HG02885 (cell line): ENCODE data around the gene CEP44.

Source experiments
- ATAC-seq: cut with Tn5 transposase; IDR thresholded peaks from one replicate; pipeline ENCODE4 v1.9.1; 2021; ENCODE audit warnings: mild to moderate bottlenecking; ENCODE audit not compliant: unreplicated experiment, poor library complexity

The CEP44 gene, protein sequence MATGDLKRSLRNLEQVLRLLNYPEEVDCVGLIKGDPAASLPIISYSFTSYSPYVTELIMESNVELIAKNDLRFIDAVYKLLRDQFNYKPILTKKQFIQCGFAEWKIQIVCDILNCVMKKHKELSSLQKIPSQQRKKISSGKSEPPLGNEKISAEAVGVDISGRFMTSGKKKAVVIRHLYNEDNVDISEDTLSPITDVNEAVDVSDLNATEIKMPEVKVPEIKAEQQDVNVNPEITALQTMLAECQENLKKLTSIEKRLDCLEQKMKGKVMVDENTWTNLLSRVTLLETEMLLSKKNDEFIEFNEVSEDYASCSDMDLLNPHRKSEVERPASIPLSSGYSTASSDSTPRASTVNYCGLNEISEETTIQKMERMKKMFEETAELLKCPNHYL

DNA sequence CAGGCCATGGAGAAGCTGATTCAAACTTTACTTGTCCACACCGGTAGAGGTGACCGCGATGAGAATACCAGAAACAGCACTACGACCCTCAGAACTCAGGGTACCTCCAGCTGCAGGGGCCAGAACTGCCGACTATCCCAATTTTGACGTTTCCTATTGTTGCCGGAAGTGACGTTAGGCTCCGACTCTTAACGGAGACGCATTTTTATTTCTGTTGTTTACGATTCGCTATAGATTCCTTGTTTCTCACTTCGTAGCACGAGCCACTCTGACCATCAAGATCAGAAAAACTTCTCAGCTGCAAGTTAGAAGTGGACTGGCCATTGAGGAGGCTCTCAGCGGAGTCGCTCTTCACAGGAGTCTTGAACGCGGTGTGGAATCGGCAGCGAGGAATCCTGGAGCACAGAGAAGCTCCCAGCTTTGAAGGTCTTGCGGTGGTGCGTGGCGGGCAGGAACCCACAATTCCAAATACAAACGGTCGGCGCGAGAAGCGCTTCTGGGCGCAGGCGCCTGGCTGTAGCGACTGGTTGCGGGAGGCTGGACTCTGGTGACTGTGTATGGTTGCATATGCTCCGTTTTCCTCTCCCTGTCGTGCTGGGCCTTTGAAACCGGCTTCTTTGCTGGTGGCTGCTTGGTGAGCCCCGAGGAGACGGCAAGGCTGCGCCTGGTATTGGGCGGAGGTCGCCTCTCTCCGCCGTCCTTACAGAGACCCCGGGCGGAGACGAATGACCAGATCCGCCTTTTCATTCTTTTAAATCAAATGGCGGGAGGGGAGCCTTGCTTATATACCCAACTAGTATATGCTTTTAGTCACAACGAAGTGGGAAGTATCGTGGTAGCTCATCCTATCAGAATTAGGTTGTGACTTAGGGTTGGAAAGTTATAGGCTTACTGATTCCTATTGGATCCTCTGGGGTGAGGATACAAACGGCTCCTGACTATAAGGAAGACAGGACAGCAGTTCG is at the start of gene CEP44, which contains the start of gene FBXO8:
Gene CEP44, plus strand, starts transcription at position 405 of the 965 bp plus-strand sequence. CDS start 15,211 bp downstream, outside the sequence.
Gene FBXO8, minus strand, starts transcription at position 161 of the 965 bp plus-strand sequence. CDS start 20,575 bp downstream, outside the sequence.
- peak; percentile 65 for ATAC-seq

DNA sequence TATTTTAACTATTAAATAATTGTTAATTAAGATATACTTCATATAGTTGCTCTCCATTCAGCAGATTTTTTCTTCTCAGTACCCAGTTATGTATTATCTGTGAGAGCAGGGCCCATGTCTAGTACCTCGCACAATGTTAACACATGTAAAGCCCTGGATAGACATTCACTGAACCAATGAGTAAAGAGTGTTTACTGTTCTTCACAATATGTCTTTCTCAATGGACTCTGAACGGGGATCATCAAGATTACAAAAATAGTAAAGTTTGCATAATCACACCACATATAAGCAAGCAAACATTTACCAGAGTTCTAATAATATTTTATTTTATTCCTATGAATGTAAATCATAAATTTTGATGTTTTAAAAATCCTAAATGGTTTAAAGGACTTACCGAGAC is 47.4 kb upstream of the CEP44 start:
- no peak for ATAC-seq

DNA sequence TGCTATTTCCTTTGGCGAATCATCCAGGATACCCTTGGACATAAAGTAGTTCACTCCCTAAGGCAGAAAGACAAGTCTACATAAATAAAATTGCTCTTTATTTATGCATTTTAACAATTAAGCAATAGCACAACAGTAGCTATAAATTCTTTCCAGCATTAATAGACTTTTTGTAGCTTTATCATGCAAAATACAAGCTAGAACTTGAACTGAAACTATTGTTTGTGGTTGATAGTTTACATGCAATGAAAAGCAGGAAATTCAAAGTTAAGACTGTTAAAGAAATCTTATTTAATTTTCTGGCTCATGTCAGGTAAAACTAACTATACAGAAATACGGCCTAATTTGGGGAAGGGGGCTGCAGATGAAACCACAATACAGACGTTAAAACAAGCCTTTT is 42.5 kb upstream of the CEP44 start:
- peak; percentile 44 for ATAC-seq

DNA sequence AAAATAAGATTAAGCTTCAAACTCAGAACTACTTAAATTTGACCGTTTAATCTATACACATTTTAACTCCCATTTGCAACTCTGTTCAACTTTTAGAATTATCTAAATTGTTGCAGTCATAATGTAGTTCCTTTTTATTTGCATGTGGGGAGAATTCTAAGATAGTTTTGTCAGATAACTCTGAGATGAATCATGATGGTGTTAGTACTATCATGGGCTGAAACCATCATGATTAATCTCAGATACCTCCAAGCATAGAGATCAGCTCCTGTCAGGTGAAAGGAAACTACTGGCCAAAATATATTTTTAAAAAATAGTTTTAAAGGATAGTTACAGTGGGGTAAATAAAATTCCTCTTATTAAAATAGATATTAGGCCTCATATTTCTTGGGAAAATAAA is 39.3 kb upstream of the CEP44 start:
- peak; percentile 38 for ATAC-seq

DNA sequence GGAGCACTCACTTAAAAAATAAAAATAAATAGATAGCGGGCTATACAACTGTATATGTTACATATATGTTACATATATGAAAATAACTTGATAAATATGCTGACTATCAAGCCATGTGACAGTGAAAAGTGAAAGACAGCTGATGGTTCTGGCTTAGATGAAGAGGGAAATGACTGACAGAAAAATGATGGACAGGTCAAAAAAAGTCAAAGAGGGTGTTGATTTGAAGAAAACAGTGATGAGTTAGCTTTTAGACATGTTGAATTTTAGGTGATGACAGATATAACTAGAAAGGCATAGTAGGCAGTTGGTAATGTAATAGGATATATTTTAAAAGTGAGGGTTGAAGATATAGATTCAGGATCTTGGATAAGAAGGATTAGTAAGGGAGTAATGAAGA is 38.0 kb upstream of the CEP44 start:
- ATAC-seq: no peak

DNA sequence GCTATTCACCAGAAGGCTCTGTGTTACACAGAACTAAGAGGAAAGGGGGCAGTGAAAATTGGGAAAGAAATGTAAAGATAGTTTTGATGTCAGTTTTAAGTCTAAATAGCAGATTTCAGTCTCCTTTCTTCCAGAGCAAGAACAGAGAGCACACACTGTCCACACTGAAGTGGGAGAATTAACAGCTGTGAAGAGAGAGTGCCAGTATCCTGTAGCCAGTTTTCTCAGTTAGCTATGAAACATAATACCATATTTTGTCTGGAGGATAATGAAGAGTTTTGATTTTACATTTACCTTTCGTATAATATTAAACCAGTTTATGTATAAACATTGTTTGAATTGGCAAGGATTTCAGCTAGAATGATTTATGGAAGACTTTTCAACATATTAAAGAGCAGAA is 35.3 kb upstream of the CEP44 start:
- ATAC-seq: no peak

DNA sequence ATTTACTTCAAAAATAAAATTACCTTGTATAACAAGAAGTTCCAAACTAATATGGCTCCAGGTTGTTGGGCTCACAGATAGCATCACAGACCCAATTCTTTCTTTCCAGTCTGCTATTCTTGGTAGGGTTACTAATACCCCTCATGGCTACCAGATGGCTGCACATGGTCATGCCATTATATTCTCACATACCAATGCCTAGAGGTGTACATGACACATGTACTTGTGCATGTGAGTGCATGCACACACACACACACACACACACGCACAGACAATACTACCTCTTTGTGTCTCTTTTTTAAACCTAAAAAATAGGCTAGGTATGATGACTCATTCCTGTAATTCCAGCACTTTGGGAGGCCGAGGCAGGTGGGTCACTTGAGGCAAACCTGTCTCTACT is 31.3 kb upstream of the CEP44 start:
- ATAC-seq: no peak

DNA sequence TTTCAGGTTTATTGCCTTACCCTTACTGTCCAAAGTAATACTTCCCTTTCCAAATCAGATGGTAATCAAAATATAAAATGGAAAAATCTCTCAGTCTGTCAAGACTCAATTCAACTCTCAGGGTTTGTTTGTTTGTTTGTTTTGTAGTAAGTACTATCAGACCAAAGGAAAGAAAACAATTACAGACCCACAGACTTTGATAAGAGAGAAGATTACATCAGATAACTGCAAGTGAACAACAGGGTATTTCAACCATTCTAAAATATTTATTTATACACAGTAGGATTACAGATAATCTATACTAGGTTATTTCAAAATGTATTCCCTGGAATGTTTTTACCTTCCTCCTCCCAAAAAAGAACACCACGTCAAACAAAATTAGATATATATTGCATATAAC is 29.1 kb upstream of the CEP44 start:
- no peak for ATAC-seq

DNA sequence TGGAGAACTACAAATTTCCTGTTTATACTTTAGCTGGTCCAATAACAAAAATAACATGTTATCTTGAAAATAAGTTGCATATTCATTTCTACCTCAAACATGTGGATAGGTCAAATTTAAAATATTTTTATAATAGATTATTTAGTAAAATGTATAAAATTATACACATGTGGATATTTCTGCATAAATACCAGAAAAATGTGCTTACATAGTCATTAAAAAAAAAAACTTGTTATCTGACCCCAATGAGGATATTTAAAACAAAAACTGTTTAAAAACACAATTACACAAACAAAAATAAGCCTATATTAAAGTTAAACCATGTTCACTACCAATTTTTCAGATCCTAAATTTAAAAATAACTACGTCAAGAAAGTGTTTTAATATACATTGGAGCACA is 28.3 kb upstream of the CEP44 start:
- ATAC-seq: no peak

DNA sequence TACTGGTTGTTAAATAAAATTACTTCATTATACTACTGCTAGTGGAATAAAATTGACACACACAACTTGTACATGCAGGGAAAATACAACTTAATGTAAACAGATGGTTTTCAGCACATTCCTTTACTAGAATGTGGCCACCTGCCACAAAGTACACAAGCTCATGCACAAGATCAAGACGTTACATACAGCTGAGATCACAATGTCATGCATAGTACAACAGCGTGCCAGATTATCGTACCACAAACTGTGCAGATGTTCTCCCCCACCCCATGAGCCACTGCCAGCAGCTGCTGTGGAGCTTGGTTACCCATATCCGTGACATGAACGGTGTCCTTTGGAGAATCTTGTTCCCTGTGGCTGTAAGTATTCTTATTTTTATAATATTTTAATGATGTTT is 27.9 kb upstream of the CEP44 start:
- no peak for ATAC-seq

DNA sequence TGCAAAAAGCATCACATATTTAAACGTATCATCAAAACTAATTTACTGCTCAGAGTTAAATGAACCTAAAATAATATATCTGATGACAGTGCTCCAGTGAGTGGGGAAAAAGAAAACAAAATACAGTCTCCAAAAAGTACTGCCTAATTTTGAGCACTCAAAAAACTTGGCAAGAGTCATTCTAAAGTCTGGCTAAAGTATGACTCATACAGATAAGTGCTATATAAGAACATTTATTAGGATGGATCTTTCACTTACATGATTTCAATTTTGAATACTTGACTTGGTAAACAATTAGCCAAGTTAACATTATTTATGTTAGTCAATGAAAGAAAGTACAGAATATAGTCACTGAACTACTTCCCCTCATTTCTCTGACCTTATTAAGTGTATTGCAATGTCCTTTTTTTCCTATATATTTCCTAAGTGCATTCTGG is 27.4 kb upstream of the CEP44 start:
- ATAC-seq: no peak

DNA sequence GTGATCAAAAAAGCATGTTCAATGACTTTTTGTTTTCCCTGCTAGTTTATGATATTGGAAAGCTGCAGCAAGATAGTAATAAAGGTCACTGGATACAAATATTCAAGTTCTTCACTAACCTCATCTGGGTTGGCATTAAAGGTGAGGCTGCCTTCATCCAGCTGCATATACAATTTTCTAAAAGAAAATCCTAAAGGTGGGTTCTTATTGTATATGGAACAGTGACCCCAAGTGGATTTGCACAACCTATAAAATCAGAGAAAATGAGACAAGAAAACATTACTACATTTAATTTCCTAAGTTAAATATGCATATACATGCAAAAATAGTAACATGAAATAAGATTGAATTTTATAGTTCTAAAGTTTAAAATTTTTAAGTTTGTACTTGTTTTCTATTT is 24.1 kb upstream of the CEP44 start:
- no peak for ATAC-seq

DNA sequence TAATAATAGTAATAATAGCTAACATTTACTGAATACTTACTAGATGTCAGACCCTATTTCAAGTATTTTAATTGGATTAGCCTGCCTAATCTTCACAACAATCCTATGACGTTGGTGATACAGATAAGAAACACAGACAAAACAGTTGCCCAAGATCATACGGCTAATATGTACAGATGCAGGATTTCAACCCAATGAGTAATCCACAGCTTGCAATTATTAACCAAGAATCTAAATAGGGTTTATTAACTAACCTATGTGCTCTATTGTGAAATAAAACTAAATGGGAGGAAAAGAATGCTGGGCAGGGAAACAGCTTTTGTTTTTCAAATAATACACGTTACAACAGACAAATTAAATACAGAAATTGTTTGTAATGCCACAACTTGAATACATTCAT is 23.6 kb upstream of the CEP44 start:
- ATAC-seq: no peak

DNA sequence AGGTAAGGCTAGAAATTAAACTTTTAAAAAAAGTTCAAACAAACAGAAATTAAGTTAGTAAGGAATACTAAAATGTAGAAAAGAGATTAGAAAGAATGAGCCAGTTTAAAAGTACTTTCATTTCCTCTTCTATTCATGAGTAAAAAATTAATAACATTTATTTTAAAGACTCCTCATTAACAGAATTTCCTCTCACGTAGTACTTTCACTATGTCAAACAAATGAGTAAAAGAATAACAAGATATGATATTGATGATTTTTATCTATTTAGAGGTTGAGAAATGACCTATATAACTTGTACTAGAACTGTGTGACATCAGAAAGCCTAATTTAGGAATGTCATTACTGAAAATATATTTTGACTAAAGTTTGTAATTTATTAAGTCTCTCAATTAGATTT is 22.3 kb upstream of the CEP44 start:
- peak; percentile 57 for ATAC-seq

DNA sequence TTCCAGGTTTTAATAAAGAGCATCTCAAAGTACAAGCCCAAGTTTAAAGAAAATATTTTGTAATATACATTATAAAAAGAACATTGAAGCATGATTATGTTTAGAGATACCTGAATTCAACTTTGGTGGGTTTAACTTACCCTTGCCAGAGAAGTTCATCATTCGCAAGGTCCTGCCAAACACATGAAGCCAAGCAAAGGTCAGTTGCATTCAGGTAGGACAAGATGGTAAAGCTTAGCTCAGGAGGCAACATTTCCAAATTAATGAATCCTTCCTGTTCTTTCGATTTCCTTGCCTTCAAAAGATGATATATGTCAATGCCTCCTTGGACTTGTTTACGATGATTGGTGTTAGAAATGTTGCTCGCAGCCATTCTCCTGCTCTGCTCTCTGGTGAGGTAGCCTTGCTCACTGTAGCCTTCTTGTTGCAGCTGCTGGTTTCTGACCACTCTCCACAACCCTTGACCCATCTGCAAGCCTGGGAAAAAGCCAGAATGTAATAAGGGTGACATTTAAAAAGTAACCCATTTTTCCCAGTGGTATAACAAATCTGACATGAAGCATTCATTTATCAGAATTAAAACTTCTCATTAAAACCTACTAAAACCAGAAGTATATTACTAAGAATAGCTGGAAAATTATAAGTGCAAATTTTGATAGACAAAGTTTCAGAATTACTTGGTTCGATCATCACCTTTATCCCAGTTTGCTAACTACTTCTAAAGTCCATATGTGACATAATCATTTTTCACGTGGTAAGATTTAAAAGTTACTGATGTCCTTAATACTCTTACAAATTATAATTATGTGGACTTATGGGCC is 20.9 kb upstream of the CEP44 start:
- ATAC-seq: no peak

DNA sequence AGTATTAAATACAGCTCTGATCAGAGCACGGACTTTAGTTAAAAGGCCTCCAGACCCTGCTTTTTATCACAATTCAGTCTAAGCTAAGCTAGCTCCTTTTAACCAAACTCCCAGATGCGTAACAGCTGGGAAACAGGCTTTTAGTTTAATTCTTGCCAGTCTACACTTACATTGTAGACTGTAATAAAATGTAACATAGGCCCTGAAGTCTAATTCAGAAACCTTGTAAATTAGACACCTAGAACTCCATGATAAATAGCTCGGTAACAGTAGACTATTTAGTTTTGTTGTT is 20.3 kb upstream of the CEP44 start:
- ATAC-seq: no peak

DNA sequence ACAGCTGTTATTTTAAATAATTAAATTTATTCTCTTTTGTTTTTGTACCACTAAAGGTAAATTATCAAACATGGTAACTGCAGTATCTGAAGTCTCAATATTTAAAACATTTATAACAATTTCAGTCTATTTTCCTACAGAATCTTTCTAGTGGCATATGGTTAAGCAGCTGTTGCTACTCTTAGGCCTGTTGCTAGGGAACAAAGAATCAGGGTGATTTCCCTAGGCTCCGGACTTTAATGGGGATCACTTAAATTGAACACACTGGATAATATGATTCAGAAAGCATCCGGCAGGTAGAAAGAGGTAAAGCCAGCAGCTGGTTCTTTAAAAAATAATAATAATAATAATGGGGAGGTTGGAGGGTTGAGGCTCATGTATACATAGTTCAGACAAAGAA is 17.8 kb upstream of the CEP44 start:
- ATAC-seq: no peak

DNA sequence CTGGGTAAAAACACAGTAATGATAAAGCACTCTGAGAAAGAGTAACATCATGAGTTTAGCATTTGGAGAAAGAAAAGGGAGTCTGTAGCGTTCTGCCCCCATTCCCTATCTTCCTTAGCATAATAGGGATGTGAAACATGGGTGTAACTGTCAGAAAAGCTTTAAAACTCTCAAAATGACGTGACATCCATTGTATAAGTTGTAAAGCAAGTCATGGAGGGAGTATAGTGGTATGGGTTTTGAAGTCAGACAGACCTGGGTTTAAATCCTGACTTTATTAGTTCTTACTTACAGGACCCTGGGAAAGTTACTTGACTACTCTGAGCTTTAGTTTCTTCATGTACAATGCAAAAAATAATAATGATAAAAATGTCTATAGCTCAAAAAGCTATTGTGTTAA is 17.3 kb upstream of the CEP44 start:
- no peak for ATAC-seq

DNA sequence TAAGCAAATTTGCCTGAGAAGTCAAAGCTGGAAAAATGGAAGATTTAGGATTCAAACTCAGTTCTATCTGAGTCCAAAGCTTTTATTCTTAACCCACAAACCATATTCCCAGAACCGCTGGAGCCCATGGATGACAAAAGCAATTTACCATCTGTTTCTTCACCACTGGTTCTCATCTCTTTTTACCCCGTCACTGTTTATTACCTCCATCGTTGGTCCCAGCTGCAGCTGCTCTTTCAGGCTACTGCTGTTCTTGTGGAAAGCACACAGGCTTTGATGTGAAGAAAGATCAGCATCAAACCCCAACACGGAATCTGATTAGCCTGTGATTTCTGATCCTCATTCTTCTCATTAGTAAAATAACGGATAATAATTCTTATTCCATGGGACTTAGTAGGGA is 9.8 kb upstream of the CEP44 start:
- no peak for ATAC-seq

DNA sequence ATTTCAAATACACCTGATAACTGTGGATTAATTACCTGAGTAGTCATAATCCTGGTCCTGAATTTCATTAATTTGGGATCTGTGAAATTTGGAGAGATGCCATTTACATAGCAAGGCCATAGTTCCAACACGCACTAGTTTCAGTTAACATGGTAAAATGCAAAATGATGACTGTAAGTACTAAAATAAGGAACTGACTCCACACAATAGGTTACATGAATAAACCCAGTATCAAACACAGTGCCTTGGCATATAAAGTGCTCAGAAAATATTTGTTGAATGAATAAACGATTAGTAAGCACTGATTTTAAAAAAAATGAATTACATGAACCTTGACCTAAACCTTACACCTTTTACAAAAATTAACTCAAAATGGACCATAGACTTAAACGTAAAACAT is 9.3 kb upstream of the CEP44 start:
- ATAC-seq: no peak

DNA sequence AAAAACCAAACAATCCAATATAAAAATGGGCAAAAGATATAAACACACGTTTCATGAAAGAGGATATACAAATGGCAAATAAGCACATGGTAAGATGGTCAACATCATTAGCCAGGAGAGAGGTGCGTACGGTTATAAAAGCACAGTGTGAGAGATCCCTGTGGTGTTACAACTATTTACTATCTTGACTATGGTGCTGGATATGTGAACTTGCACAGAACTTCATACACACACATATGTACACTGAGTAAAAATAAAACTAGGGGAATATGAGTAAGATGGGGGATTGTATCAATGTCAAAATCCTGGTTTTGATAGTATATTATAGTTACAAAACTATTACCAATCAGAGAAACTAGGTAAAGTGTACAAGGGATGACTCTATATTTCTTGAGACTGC is 8.6 kb upstream of the CEP44 start:
- ATAC-seq: no peak
